Left lung (tissue), 10 donors: ENCODE data around the gene EVI2B. TPM values are rescaled to one million over a fixed set of nuclear protein-coding genes. Genes with fewer than 3 reads are reported as not detected.

ENCODE experiments used
- ATAC-seq: fragments of 200-7000 bp; cut with Tn5 transposase; one replicate; pipeline ENCODE4 v1.9.1; 2020; ENCODE audit warnings: moderate library complexity
- DNase-seq, 4 donors: peaks; one replicate each; pipeline ENCODE4 v3.0.0-alpha.2; 2013 to 2020
- H3K27ac ChIP-seq, 2 donors: fragments of 200-600 bp; sonication (generic) in 1 of 2; one replicate each; pipeline versions ENCODE4 v1.5.0 to v1.8.0; 2020 to 2021
- H3K27me3 ChIP-seq, 2 donors: fragments of 200-600 bp; sonication (generic) in 1 of 2; one replicate each; pipeline versions ENCODE4 v1.5.0 to v1.8.0; 2020 to 2021
- H3K36me3 ChIP-seq, 2 donors: fragments of 200-600 bp; sonication (generic) in 1 of 2; one replicate each; pipeline versions ENCODE4 v1.5.0 to v1.8.0; 2020 to 2021
- H3K4me1 ChIP-seq, 2 donors: fragments of 200-600 bp; one replicate each; pipeline ENCODE4 v1.8.0; 2021
- H3K4me3 ChIP-seq, 2 donors: fragments of 200-600 bp; sonication (generic) in 1 of 2; one replicate each; pipeline versions ENCODE4 v1.5.0 to v1.8.0; 2020 to 2021; ENCODE audit warnings: mild to moderate bottlenecking in 1 of 2
- H3K9me3 ChIP-seq, 2 donors: fragments of 200-600 bp; sonication (generic) in 1 of 2; one replicate each; pipeline versions ENCODE4 v1.5.0 to v1.8.0; 2020 to 2021
- CTCF ChIP-seq, 2 donors: fragments of 200-600 bp; sonication (generic) in 1 of 2; IDR thresholded peaks; one replicate each; pipeline versions ENCODE4 v1.5.0 to v1.8.0; 2021; ENCODE audit warnings: antibody characterized with exemption in 2 of 2
- intact Hi-C, 2 donors: fragments of 100-400 bp; cut with DNase I; formaldehyde crosslinking; loops; one replicate each; pipeline versions ENCODE4 v1.11.2 to v1.14.2; 2022
- polyA plus RNA-seq, 6 donors: library from polyadenylated mRNA; unstranded; fragments of 120-200 nt; gene quantifications; one replicate each; pipeline ENCODE4 v1.2.1, GENCODE V29; 2013; ENCODE audit not compliant: insufficient read length in 6 of 6
- total RNA-seq, 2 donors: library from RNA; stranded (reverse); fragmentation: NEBNext Ultra II Directional; extraction: Animal tissue kit (Norgen Biotek cat#: 25700); gene quantifications; one replicate each; pipeline ENCODE4 v1.2.1, GENCODE V29; 2021
- donor health status: DM: no; HTN: yes; CAD: no.
- donor health status: DM: no; HTN: no; CAD: no.

The EVI2B gene
- total and polyA plus RNA-seq, 8 donors: 2.2 to 80.4 (median 2.9) TPM

- Histone ChIP-seq H3K27me3 (no peaks in the 10 kb centered on the region), H3K9me3 (no peaks in the 10 kb centered on the region), H3K4me3 (peak overlapping the region in 1 of 2 donors; percentile 44), H3K4me1 (peaks cover 0 to 42% of the 10 kb centered on the region in 2 donors), H3K36me3 (peaks cover 0 to 6% of the 10 kb centered on the region in 2 donors), H3K27ac (peak overlapping the region; percentile 51 to 95)
- intact Hi-C loops: no loop called here
- DNase-seq (no peak), ATAC-seq (no peak)
- TF ChIP-seq CTCF (IDR thresholded peaks at IDR 0.05): no peak
Measured at GRCh38 chr17:31311526-31311925, 2.3 kb downstream of the EVI2B start.

GRCh38 chr17:31310886-31311285 is 3.0 kb downstream of the EVI2B start:
- ATAC-seq (no peak), DNase-seq (no peak)
- Histone ChIP-seq H3K27ac (peak overlapping the region; percentile 51 to 95), H3K9me3 (no peaks in the 10 kb centered on the region), H3K4me1 (peaks cover 0 to 39% of the 10 kb centered on the region in 2 donors), H3K36me3 (peaks cover 0 to 12% of the 10 kb centered on the region in 2 donors), H3K4me3 (peak overlapping the region in 1 of 2 donors; percentile 44), H3K27me3 (no peaks in the 10 kb centered on the region)
- TF ChIP-seq CTCF (IDR thresholded peaks at IDR 0.05): no peak
- intact Hi-C loops: no loop called here

GRCh38 chr17:31310260-31310659 is 3.6 kb downstream of the EVI2B start:
- intact Hi-C loops: no loop called here
- Histone ChIP-seq H3K4me3 (peak overlapping the region in 1 of 2 donors; percentile 44), H3K9me3 (no peaks in the 10 kb centered on the region), H3K36me3 (peaks cover 0 to 18% of the 10 kb centered on the region in 2 donors), H3K27ac (peak overlapping the region; percentile 51 to 95), H3K4me1 (peaks cover 0 to 33% of the 10 kb centered on the region in 2 donors), H3K27me3 (no peaks in the 10 kb centered on the region)
- ATAC-seq: no peak
- no peak for TF ChIP-seq CTCF (IDR thresholded peaks at IDR 0.05)
- DNase-seq: no peak

GRCh38 chr17:31309556-31309955 is 4.3 kb downstream of the EVI2B start:
- intact Hi-C loops: no loop called here
- ATAC-seq: peak; percentile 35
- no peak for DNase-seq
- H3K36me3 ChIP-seq: peaks cover 0 to 25% of the 10 kb centered on the region in 2 donors
- H3K4me3 ChIP-seq: peak overlapping the region in 1 of 2 donors; percentile 44
- H3K27ac ChIP-seq: peak overlapping the region; percentile 51 to 95
- no peak for TF ChIP-seq CTCF (IDR thresholded peaks at IDR 0.05)
- peaks cover 0 to 27% of the 10 kb centered on the region in 2 donors for H3K4me1 ChIP-seq
- H3K9me3 ChIP-seq: no peaks in the 10 kb centered on the region
- no peaks in the 10 kb centered on the region for H3K27me3 ChIP-seq

- Histone ChIP-seq H3K4me3 (peak overlapping the region in 1 of 2 donors; percentile 44), H3K4me1 (peaks cover 0 to 27% of the 10 kb centered on the region in 2 donors), H3K9me3 (no peaks in the 10 kb centered on the region), H3K36me3 (peaks cover 0 to 30% of the 10 kb centered on the region in 2 donors), H3K27me3 (no peaks in the 10 kb centered on the region), H3K27ac (peak overlapping the region; percentile 51 to 95)
- intact Hi-C loops: no loop called here
- ATAC-seq (peak; percentile 47), DNase-seq (no peak)
- TF ChIP-seq CTCF (IDR thresholded peaks at IDR 0.05): no peak
Measured at GRCh38 chr17:31308372-31309334, 5.2 kb downstream of the EVI2B start.
